CD1c-positive myeloid dendritic cell (primary cell): ENCODE results near the gene EPS8.
A peak's percentile ranks its signal among the peaks of the same experiment; 100 is the strongest.

ENCODE experiments used
- DNase-seq: peaks from one replicate; pipeline ENCODE4 v3.0.0-alpha.2; 2016; ENCODE audit errors: extremely low spot score

EPS8 gene

GRCh38 chr12:15719230-15719629 lies 70.0 kb downstream of the EPS8 start:
- no peak for DNase-seq

DNA sequence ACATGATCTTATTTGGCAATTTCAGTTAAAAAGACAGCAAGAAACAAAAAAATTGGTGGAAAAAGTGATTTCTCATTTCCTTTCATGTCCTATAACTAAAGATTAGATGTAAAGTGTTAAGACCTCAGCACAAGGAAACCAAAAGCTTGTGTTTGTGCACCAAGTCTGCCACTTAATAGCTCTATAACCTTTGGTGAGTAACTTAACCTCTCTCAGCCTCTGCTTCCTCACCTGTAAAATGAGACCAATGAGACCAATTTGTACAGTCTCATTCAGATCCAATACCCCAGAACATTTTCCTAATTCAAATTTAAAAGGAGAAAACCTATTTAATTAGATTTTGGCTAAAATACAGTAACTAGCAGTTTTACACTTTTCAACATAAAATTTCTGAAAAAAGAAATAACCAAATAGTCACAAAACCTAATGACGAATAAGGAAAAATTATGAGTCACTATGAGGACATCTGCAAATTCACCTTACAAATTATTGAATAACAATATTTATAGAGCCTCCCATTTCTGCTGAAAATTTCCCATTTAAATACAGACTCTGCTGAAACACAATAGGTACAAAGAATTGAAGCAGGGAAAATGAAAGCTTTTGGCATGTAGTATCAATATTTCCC lies 71.1 kb downstream of the EPS8 start:
- DNase-seq, result no peak

DNA sequence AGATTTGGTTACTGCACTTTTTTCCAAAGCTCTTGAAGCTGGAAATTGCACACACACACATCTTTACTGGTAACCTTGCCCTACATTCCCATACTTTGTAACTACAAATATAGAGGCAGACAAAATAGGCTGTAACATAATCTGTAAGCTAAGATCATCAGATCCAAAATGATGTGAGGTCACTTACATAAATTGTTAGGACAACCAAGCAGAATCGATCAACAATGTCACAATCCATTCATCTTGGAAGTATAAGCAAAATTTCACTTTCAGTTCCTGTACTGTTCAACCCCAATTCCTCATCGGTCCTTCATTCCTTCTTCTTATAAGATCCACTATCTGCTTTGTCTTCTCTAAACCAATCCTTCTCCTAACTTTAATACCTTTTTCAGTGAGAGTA lies 72.6 kb downstream of the EPS8 start:
- DNase-seq, result peak; percentile 20

DNA sequence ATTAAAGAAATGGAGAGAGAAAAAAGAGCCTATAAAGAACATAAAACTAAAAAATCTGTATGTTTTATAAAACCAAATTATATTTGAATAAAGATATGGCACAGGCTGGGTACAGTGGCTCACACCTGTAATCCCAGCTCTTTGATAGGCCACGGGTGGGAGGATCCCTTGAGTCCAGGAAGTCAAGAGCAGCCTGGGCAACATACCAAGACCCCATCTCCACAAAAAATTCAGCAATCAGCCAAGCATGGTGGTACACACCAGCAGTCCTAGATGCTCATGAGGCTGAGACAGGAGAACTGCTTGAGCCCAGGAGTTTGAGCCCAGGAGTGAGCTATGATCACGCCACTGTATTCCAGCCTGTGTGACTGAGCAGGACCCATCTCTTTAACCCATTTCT lies 74.9 kb downstream of the EPS8 start:
- DNase-seq, result no peak

- DNase-seq, result no peak
Measured at GRCh38 chr12:15712823-15713660, 76.1 kb downstream of the EPS8 start.

GRCh38 chr12:15712160-15712559 lies 77.0 kb downstream of the EPS8 start:
- DNase-seq, result no peak

- no peak for DNase-seq
Measured at GRCh38 chr12:15710860-15711510, 78.2 kb downstream of the EPS8 start.

GRCh38 chr12:15709551-15709950 lies 79.6 kb downstream of the EPS8 start:
- no peak for DNase-seq

DNA sequence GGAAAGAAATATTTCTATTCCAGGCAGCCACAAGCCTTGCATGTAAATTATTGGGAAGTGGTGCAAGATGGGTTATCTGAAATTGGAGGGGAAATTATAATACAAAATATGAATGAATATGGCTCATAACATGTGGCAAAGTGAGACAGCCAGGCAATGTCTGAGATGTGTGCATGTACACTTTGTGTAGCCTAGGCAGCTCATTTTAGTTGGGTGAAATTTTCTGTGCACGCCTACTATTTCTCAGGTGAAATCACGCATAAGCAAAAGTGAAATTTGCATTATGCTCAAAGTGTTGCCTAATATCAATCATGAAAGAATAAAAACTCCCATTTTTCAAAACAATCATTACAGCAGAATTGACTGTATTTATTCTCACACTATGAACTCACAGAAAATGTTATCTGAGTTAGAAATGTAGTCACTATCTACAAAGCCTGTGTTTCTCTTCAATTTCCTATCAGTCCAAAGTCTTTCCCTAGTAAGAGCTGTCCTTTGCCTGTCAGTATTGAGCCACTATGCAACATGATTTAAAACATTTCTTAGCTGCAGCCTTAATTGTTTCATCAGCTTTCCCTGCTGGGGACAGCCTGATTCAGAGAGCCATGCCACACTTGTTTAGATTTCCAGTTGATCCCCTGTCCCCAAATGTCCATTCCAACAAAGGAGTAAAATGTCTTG lies 80.7 kb downstream of the EPS8 start:
- no peak for DNase-seq

DNA sequence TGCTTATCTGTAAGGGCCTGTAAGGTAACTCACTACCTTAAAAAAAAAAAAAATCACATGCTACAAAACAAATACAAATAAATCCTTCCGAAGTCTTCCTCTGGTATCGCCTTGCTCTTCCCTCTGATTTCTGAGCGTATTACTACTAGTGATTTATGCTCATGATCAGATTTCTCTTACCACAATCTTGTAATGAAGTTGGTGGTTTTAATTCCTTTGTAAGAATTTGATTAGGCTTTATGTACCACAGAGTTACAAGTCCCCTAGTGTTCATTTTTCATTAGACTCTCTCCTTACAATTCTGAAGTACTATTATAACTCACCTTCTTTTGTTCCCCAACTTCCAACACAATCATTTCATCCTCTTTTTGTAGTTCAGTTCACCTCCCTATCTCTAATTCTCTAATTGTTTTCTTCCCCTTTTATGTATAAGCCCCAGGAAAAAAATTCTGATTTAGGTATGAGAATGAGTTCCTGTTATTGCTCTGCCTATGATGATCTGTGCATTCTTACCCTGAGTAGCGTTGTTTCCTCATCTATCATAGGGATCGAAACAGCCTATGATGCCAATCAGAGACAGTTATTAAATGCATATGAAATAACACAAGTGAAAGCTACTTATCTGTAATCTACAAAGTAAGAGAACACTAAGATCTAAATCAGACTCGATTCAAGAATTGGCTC lies 81.5 kb downstream of the EPS8 start:
- DNase-seq, result no peak

- no peak for DNase-seq
Measured at GRCh38 chr12:15706010-15706676, 83.0 kb downstream of the EPS8 start.

GRCh38 chr12:15705606-15706005 lies 83.6 kb downstream of the EPS8 start:
- no peak for DNase-seq

GRCh38 chr12:15702276-15702675 lies 86.9 kb downstream of the EPS8 start:
- DNase-seq, result no peak

DNA sequence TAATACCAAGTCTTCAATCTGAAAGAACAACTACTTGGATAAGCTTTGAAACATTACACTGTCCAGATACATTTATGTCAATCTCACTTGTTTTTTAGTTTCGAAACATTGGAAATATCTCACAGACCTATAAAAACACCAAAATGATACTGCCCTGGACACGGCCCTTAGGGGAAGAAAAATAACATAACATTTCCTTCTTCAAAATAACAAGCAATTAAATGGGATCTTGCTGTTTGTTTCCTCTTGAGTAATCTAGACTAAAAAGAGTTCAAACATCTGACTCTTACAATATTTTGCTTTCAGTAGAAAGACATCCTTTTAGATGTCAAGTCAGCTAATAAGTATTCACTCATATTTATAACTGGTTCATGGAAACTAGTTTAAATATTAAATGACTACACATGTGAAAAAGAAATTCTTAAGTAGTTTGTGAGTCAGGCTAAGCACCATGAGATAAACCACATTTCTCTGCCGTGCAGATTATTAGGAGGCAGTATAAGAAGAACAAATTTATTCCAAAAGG lies 87.5 kb downstream of the EPS8 start:
- peak; percentile 40 for DNase-seq

- DNase-seq, result no peak
Measured at GRCh38 chr12:15701206-15701605, 88.0 kb downstream of the EPS8 start.

GRCh38 chr12:15700595-15700994 lies 88.6 kb downstream of the EPS8 start:
- peak; percentile 88 for DNase-seq

DNA sequence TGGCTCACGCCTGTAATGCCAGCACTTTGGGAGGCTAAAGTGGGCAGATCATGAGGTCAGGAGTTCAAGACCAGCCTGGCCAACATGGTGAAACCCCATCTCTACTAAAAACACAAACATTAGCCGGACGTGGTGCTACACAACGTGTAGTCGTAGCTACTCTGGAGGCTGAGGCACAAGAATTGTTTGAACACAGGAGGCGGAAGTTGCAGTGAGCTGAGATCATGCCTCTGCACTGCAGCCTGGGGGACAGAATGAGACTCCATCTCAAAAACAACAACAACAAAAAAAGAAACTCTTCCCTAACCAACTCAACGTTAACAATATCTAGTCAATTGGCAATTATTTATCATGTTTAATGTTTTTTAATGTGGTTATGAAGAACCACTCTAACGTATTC lies 89.3 kb downstream of the EPS8 start:
- no peak for DNase-seq

- DNase-seq, result no peak
Measured at GRCh38 chr12:15698377-15698871, 90.8 kb downstream of the EPS8 start.

DNA sequence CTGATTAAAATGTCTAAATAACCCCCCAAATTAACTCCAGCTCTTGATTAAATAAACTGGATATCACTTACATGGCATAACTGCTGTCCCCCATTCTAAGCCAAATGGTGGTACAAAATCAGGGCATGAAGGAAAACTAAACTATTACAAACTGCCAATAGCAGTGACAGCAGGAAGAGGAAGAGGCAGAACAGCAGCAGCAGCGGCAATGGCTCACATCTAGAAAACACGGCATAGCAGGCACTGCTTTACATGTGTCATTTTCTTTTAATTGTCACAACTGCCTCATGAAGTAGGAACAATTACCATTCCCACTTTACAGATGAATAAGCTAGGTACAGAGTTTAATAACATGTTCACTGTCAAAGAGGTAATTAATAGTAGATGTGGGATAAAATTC lies 92.0 kb downstream of the EPS8 start:
- peak; percentile 36 for DNase-seq

DNA sequence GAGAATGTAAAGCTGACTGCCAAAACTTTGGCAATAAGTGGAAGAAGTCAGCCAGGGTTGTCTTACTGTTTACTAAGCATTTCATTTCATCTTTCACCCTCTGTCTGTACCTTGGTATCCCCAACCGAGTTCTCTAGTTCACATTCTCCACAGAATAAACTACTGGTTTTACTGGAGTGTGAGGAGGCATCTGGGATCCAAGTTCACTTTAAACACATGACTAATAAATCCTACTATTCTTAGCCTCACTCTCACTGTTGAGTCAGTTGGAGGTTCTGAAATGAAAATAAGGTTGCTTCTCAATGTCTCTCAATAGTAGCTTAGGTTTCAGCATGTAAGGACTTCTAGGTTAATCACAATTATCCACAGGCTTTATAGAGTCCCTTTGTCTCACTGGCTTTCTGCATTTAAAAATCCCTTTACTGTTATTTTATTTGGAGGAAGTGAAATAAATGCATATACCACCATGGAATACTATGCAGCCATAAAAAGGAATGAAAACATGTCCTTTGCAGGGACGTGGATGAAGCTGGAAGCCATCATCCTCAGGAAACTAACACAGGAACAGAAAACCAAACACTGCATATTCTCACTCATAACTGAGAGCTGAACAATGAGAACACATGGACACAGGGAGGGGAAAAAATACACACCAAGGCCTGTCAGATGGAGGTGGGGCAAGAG lies 95.8 kb downstream of the EPS8 start:
- DNase-seq, result no peak
